NCI-H1436 (cell line): ENCODE measurements around the gene CYP2W1.

Experiments used
- DNase-seq: peaks from one replicate; lab custom pipeline; 2025; lab: John Stamatoyannopoulos, UW

Gene CYP2W1

GRCh38 chr7:1015196-1016121, 32.5 kb downstream of the CYP2W1 start:
- peak; percentile 51 for DNase-seq

DNA sequence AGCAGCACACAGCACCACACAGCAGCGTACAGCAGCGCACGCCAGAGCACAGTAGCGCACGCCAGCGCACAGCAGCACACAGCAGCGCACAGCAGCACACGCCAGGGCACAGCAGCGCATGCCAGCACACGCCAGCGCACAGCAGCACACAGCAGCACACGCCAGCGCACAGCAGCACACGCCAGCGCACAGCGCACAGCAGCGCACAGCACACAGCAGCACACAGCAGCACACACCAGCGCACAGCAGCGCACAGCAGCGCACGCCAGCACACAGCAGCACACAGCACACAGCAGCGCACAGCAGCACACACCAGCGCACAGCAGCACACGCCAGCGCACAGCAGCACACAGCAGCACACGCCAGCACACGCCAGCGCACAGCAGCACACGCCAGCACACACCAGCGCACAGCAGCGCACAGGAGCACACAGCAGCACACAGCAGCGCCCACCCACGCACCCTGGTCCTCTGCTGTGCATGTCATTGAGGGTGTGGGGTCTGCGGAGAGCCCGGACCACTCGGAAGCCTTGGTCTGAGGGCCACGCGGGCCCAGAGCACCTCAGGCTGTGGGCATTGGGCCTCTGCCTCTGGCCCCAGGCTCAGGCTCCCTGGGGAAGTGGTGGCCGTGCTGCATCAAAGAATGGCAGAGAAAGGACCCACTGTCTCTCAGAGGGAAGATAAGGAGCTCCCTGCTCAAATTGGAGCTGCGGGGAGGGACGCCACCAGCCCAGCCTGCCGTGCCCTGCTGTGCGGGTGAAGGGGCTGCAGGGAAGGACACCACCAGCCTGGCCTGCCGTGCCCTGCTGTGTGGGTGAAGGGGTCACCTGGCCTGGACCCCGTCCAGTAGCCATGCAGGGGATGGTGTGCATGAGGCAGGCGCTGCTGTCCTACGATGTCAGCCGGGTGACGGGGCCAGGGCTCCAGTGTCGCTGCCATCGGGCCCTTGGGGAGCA, 33.9 kb downstream of the CYP2W1 start:
- no peak for DNase-seq

DNA sequence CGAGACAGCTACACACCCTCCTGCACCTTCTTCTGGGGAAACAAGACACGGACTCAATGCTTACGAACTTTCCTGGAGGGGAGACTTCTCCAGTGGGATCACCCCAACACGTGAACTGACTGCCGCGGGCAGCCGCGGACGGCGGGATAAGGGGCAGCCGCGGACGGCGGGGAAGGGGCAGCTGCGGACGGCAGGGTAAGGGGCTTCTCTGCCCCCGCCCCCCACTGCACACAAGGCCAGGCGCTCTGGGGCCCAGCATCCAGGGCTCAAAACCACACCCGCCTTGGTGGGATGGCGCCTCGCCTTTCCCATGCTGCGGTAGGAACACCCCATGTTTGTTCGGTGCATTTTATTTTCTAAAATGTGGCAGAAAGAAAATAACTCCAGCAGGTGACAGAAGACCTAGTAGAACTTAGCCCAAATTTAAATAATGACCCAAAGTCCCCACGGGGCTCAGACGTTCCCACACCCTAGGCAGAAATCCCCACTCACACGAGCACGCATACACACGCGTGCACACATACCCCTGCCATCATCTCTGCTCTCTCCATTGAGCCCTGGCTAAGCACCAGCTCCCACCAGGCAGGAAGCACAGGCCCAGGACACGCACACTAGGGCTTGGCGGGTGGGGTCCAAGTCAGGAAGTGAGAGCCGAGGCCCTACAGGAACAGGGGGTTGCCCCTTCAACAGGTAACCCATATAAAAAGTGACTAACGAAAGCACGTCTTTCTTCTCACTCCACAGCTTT, 34.8 kb downstream of the CYP2W1 start:
- no peak for DNase-seq

DNA sequence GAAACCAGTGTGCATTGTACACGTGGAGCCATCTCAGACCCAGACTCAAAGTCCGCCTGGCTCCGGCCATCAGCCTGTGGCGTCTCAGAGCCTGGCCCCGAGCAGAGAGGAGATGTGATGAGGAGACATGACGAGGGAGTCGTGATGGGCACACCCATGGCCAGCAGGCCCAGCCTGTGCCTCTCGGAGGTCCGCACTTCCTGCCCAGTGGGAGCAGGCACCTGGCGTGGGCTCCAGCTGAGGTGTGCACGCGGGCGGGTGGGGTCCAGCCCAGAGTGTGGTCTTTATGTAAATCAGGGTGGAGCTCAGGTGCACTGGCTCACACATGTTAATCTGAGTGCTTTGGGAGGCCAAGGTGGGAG, 35.3 kb downstream of the CYP2W1 start:
- no peak for DNase-seq

- no peak for DNase-seq
Measured at GRCh38 chr7:1019255-1019785, 36.3 kb downstream of the CYP2W1 start.

DNA sequence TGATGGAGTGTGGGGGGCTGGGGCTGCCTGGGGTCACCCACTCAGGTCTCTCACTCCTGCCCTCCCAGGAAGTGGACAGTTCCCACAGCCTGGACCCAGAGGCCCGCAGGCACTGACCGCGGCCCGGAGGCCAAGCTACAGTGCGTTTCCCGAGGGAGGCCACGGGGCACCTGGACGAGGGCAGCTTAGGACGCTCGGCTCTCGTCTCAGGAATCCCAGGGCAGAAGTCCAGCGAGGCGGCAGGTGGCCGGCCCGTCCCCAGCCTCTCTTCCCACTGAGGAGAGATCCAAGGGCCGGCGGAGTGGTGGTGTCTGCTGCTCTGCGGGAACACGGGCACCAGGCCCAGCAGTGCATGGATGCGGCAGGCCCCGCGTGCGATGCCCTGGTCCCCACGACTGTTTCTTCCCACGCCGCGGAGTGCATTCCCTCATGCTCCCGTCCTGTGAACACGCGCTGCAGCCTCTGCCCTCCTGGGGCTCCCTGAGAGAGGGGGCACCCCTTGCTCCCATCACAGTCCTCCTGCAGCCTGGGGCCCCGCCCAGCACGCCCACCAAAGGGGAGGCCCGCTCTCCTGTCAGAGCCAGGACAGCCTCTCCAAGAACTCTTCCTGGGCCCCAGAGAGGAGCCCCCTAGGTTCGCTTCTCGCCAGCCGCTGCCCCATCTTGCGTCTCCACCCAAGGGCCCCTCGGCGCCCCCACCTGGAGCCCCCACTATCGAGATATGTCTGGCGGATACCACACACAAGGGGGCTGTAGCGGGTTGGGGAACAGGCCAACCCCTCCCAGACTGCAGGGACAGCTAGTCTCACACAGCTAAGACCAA, 37.0 kb downstream of the CYP2W1 start:
- DNase-seq, result no peak

DNA sequence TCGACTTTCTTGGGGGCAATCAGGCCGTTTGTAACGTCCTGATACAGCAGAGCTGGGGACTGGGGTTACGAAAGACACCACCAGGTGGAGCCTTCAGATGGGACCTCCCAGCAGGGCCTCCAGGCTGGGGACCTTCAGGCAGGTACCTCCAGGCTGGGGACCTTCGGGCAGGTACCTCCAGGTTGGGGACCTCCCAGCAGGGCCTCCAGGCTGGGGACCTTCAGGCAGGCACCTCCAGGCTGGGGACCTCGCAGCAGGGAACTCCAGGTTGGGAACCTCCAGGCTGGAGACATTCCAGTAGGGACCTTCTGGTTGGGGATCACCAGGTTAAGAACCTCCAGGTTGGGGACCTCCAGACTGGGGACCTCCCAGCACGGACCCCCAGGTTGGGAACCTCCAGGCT, 37.9 kb downstream of the CYP2W1 start:
- no peak for DNase-seq

DNA sequence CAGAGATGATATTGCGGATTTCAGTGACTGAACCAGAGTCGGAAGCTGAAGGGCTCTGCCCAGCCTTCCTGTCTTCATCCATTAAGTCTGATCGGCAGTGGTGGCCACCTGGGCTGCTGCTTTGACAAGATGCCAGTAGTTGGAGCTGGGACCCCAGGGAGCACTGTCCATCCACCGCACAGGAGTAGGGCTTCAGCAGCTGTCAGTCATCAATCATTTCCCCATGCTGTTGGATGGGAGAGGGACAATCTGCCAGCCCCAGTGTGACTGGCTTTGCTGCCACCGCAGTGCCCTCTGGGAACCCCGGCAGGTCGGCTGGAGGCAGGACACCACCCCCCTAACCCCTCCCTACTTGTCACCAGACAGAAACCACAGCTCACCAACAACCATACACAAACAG, 38.4 kb downstream of the CYP2W1 start:
- DNase-seq, result no peak

GRCh38 chr7:1021931-1022330, 39.0 kb downstream of the CYP2W1 start:
- no peak for DNase-seq

- no peak for DNase-seq
Measured at GRCh38 chr7:1022356-1022755, 39.4 kb downstream of the CYP2W1 start.

DNA sequence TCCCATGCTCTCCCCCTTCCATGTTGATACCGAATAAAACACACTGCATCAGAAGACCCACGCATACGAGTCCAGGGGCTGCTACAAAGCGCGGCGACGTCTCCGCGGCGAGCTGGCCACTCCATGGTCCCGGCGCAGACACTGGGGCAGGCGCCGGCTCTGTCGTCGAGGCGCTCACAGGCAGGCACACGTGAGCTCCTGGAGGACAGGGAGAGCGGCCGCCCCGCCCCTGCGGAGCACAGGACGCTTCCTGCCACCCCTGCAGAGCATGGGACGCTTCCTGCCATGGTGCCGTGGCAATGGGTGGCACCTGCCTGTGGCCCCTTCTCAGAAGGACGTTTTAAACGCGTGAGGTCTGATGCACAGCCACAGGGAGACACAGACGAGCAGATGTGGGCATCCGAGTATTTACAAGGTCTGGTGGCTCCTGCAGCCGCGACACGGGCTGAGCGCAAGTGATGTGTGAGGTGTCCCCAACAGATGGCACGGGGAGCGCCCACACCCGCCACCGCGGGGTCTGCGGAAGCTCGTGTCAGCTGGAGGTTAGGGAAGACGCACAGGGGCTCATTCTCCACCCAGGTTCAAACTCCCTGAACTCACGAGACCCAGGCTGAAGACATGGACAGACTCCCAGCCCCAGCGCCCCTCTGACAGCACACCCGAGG, 40.0 kb downstream of the CYP2W1 start:
- DNase-seq, result no peak

GRCh38 chr7:1024331-1024841, 41.4 kb downstream of the CYP2W1 start:
- DNase-seq, result peak; percentile 70

GRCh38 chr7:1024876-1025742, 42.1 kb downstream of the CYP2W1 start:
- no peak for DNase-seq

DNA sequence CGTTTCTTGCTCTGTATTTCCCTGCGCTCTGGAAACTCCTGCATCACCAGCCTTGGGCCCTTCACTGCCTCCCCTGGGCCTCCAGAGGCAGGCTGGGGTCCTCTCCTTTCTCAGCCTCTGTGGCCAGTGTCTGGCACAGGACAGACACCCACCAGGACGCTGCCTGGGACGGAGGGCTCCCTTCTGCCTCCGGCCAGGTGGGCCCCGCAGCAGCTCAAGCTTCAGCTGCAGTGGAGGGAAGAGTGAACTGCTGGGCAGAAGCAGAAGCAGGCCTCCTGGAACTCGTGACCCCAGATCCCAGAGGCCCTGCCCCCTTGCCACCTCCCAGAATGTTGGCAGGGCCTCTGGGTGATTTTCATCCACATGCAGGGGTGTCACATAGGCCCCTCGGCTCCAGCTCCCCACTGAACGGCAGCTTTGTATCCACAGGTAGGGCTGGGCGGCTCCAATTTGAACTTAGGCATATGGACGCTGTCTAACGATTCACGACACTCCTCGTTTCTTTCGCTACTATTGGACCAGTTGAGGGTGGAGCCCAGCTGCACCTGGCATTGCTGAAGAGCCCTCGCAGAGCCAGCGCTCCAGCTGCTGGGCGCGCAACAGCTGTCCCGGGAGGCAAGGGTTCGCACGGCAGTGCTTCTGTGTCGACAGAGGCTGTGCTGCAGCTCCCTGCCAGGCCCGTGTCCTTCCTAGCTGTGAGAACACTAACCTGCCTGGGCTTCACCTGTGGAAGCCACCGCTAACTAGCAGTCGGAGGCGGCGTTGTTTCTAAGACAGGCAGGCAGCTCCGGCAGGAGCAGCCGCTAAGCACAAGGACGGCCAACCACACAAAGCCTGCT, 43.0 kb downstream of the CYP2W1 start:
- DNase-seq, result peak; percentile 73

- DNase-seq, result no peak
Measured at GRCh38 chr7:1026721-1027161, 43.8 kb downstream of the CYP2W1 start.

- no peak for DNase-seq
Measured at GRCh38 chr7:1027242-1028043, 44.5 kb downstream of the CYP2W1 start.

- DNase-seq, result peak; percentile 77
Measured at GRCh38 chr7:1028044-1028770, 45.2 kb downstream of the CYP2W1 start.
